PFSK-1 (cell line): ENCODE measurements around the gene ECHDC1.

Experiments used
- POLR2AphosphoS5 ChIP-seq: IDR thresholded peaks from 2 replicates; pipeline ENCODE4 v1.6.1; 2012; ENCODE audit warnings: low read depth, mild to moderate bottlenecking, control low read depth, low read length, moderate library complexity
- TAF1 ChIP-seq: IDR thresholded peaks from 2 replicates; pipeline ENCODE4 v1.6.1; 2012; ENCODE audit warnings: low read length, control low read depth, borderline replicate concordance; ENCODE audit not compliant: insufficient read depth

- TF ChIP-seq POLR2AphosphoS5 (no peak), TAF1 (no peak)
Measured at GRCh38 chr6:127391094-127391953, 47.9 kb upstream of the ECHDC1 start.
